ENCODE data around the gene NR4A1. TPM values are rescaled to one million over a fixed set of nuclear protein-coding genes. Genes with fewer than 3 reads are reported as not detected.

The NR4A1 gene
- total and polyA plus RNA-seq, 9 of the 15 experiments (the other 6 are each of a cell fraction or from before 2014, with no cell fraction given) = 0.07 to 4.7 (median 1.9) TPM; not detected in 1

GRCh38 chr12:52032804-52033445, 18.3 kb upstream of the NR4A1 start (continued):
- TF ChIP-seq, protein P1, sequence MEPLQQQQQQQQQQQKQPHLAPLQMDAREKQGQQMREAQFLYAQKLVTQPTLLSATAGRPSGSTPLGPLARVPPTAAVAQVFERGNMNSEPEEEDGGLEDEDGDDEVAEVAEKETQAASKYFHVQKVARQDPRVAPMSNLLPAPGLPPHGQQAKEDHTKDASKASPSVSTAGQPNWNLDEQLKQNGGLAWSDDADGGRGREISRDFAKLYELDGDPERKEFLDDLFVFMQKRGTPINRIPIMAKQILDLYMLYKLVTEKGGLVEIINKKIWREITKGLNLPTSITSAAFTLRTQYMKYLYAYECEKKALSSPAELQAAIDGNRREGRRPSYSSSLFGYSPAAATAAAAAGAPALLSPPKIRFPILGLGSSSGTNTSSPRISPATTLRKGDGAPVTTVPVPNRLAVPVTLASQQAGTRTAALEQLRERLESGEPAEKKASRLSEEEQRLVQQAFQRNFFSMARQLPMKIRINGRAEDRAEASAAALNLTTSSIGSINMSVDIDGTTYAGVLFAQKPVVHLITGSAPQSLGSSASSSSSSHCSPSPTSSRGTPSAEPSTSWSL (CRISPR knock-in tag; IDR thresholded peaks at IDR 0.05; ENCODE audit: borderline replicate concordance) = no peak
- TF ChIP-seq TEAD1 (CRISPR knock-in tag; IDR thresholded peaks at IDR 0.05) = no peak
- TF ChIP-seq, protein P2, sequence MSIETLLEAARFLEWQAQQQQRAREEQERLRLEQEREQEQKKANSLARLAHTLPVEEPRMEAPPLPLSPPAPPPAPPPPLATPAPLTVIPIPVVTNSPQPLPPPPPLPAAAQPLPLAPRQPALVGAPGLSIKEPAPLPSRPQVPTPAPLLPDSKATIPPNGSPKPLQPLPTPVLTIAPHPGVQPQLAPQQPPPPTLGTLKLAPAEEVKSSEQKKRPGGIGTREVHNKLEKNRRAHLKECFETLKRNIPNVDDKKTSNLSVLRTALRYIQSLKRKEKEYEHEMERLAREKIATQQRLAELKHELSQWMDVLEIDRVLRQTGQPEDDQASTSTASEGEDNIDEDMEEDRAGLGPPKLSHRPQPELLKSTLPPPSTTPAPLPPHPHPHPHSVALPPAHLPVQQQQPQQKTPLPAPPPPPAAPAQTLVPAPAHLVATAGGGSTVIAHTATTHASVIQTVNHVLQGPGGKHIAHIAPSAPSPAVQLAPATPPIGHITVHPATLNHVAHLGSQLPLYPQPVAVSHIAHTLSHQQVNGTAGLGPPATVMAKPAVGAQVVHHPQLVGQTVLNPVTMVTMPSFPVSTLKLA (conservative IDR thresholded peaks at IDR 0.05) = peak in 1 of 2 experiments; percentile 24; a peak in 1 of 4 replicates
- no peak for TF ChIP-seq MAFG (tag; conservative IDR thresholded peaks at IDR 0.05)
- TF ChIP-seq MCM2 (IDR thresholded peaks at IDR 0.05; ENCODE audit: low read depth) = no peak
- no peak for TF ChIP-seq KAT2B (IDR thresholded peaks at IDR 0.05; ENCODE audit: low read depth, low read length)
- no peak for TF ChIP-seq POLR3G (IDR thresholded peaks at IDR 0.05; ENCODE audit: extremely low read depth, insufficient read length, insufficient replicate concordance)
- peak; percentile 98 for TF ChIP-seq ATF7 (IDR thresholded peaks at IDR 0.05)
- TF ChIP-seq ZNF696 (CRISPR knock-in tag; conservative IDR thresholded peaks at IDR 0.05) = no peak
- no peak for TF ChIP-seq TARDBP (IDR thresholded peaks at IDR 0.05)
- TF ChIP-seq SMAD4 (CRISPR knock-in tag; conservative IDR thresholded peaks at IDR 0.05) = peak; percentile 77
- peak; percentile 75 for TF ChIP-seq EGR1 (conservative IDR thresholded peaks at IDR 0.05)
- no peak for TF ChIP-seq ZFPM2 (CRISPR knock-in tag; IDR thresholded peaks at IDR 0.05)
- TF ChIP-seq, protein P3, sequence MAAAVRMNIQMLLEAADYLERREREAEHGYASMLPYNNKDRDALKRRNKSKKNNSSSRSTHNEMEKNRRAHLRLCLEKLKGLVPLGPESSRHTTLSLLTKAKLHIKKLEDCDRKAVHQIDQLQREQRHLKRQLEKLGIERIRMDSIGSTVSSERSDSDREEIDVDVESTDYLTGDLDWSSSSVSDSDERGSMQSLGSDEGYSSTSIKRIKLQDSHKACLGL (CRISPR knock-in tag; IDR thresholded peaks at IDR 0.05; ENCODE audit: borderline replicate concordance, poor library complexity, severe bottlenecking) = no peak
- TF ChIP-seq THRAP3 (IDR thresholded peaks at IDR 0.05; ENCODE audit: borderline replicate concordance) = no peak
- TF ChIP-seq PHF21A (IDR thresholded peaks at IDR 0.05; ENCODE audit: borderline replicate concordance, low read depth) = no peak
- TF ChIP-seq, protein P4, sequence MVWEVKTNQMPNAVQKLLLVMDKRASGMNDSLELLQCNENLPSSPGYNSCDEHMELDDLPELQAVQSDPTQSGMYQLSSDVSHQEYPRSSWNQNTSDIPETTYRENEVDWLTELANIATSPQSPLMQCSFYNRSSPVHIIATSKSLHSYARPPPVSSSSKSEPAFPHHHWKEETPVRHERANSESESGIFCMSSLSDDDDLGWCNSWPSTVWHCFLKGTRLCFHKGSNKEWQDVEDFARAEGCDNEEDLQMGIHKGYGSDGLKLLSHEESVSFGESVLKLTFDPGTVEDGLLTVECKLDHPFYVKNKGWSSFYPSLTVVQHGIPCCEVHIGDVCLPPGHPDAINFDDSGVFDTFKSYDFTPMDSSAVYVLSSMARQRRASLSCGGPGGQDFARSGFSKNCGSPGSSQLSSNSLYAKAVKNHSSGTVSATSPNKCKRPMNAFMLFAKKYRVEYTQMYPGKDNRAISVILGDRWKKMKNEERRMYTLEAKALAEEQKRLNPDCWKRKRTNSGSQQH (CRISPR knock-in tag; IDR thresholded peaks at IDR 0.05) = no peak
- no peak for TF ChIP-seq TRIM24 (IDR thresholded peaks at IDR 0.05)
- no peak for TF ChIP-seq PTBP1 (IDR thresholded peaks at IDR 0.05; ENCODE audit: low read depth, low read length)
- TF ChIP-seq FUS (optimal IDR thresholded peaks at IDR 0.05; ENCODE audit: low read depth, low read length) = no peak
- TF ChIP-seq NR1H2 (CRISPR knock-in tag; IDR thresholded peaks at IDR 0.05) = no peak
- TF ChIP-seq ZNF695 (CRISPR knock-in tag; IDR thresholded peaks at IDR 0.05) = no peak
- no peak for TF ChIP-seq NELFE (IDR thresholded peaks at IDR 0.05; ENCODE audit: insufficient read depth, insufficient read length)
- TF ChIP-seq ZNF445 (CRISPR knock-in tag; IDR thresholded peaks at IDR 0.05; ENCODE audit: low read depth) = no peak
- no peak for TF ChIP-seq YBX1 (IDR thresholded peaks at IDR 0.05)

Measured in K562 (cell line).